Activated CD8-positive, alpha-beta T cell treated with anti-CD3 and anti-CD28 coated beads, Interleukin-2, amount 10 ng/mL, durations not matched to agents 7 days and 5 days (primary cell): ENCODE measurements around the gene ATP11A. TPM values are rescaled to one million over a fixed set of nuclear protein-coding genes. Genes with fewer than 3 reads are reported as not detected.

ENCODE experiments used
- ATAC-seq: fragments of 150-1000 bp; cut with Tn5 transposase; one replicate; pipeline ENCODE4 v1.10.0; 2021; ENCODE audit warnings: moderate library complexity
- CTCF ChIA-PET: fragments of 350-600 bp; sonication (Branson Sonifier 250); formaldehyde crosslinking; loops from one replicate; lab custom pipeline; 2021; ENCODE audit warnings: antibody characterized with exemption; lab: Charles Lee
- POLR2A ChIA-PET: fragments of 350-600 bp; sonication (Branson Sonifier 250); formaldehyde crosslinking; loops from one replicate; lab custom pipeline; 2021; ENCODE audit warnings: antibody characterized with exemption; lab: Charles Lee
- DNase-seq: peaks from one replicate; pipeline ENCODE4 v3.0.0-alpha.2; 2020
- H3K27ac Mint-ChIP-seq: one replicate; pipeline ENCODE4 v1.8.0; 2021; ENCODE audit warnings: mild to moderate bottlenecking, mixed read lengths
- H3K27me3 Mint-ChIP-seq: one replicate; pipeline ENCODE4 v1.8.0; 2021; ENCODE audit warnings: low read depth, mixed read lengths
- H3K36me3 Mint-ChIP-seq: one replicate; pipeline ENCODE4 v1.8.0; 2021; ENCODE audit warnings: low read depth, mixed read lengths
- H3K4me1 Mint-ChIP-seq: one replicate; pipeline ENCODE4 v1.8.0; 2021; ENCODE audit warnings: low read depth, mixed read lengths
- H3K4me3 Mint-ChIP-seq: one replicate; pipeline ENCODE4 v1.8.0; 2021; ENCODE audit warnings: mild to moderate bottlenecking, mixed read lengths
- H3K9me3 Mint-ChIP-seq: one replicate; pipeline ENCODE4 v1.8.0; 2022; ENCODE audit warnings: mixed read lengths; ENCODE audit not compliant: insufficient read depth
- total RNA-seq, 2 experiments: library from RNA; stranded (reverse); gene quantifications; one replicate each; pipeline ENCODE4 v1.2.3, GENCODE V29; 2021

Gene ATP11A
- total RNA-seq, 2 experiments from 2014 or later = 35.6 to 38.3 TPM

- Mint-ChIP-seq H3K4me3 (no peak overlapping the region), H3K27me3 (peaks cover 3% of the 10 kb centered on the region), H3K27ac (no peak overlapping the region), H3K9me3 (no peaks in the 10 kb centered on the region), H3K4me1 (no peaks in the 10 kb centered on the region), H3K36me3 (no peaks in the 10 kb centered on the region)
- ChIA-PET CTCF (interaction anchor here (1.2 kb wide), 1 partner anchor 12 kb away, joined by 3 read pairs; no protein-coding TSS in a partner anchor), POLR2A (no interaction called here)
- ATAC-seq = no peak
- DNase-seq = no peak
These were observed 37.2 kb upstream of the ATP11A start for GRCh38 chr13:112652512-112653070.

GRCh38 chr13:112653071-112653470 lies 36.8 kb upstream of the ATP11A start:
- Mint-ChIP-seq H3K27ac (no peak overlapping the region), H3K4me1 (no peaks in the 10 kb centered on the region), H3K36me3 (no peaks in the 10 kb centered on the region), H3K27me3 (peaks cover 3% of the 10 kb centered on the region), H3K9me3 (no peaks in the 10 kb centered on the region), H3K4me3 (no peak overlapping the region)
- CTCF ChIA-PET = no interaction called here
- DNase-seq = no peak
- ATAC-seq = no peak
- POLR2A ChIA-PET = no interaction called here

- no peaks in the 10 kb centered on the region for H3K4me1 Mint-ChIP-seq
- no peaks in the 10 kb centered on the region for H3K9me3 Mint-ChIP-seq
- no peaks in the 10 kb centered on the region for H3K36me3 Mint-ChIP-seq
- ChIA-PET CTCF (interaction anchor here (1.0 kb wide), 1 partner anchor 15 kb away, joined by 3 read pairs; no protein-coding TSS in a partner anchor), POLR2A (no interaction called here)
- DNase-seq = no peak
- H3K4me3 Mint-ChIP-seq = no peak overlapping the region
- ATAC-seq = no peak
- no peak overlapping the region for H3K27ac Mint-ChIP-seq
- peaks cover 2% of the 10 kb centered on the region for H3K27me3 Mint-ChIP-seq
These were observed 33.9 kb upstream of the ATP11A start for GRCh38 chr13:112655913-112656312.

GRCh38 chr13:112657850-112658445 lies 31.9 kb upstream of the ATP11A start:
- no peak overlapping the region for H3K27ac Mint-ChIP-seq
- POLR2A ChIA-PET = no interaction called here
- peaks cover 2% of the 10 kb centered on the region for H3K27me3 Mint-ChIP-seq
- CTCF ChIA-PET = interaction anchor here (1.5 kb wide), 1 partner anchor 19 kb away, joined by 3 read pairs; no protein-coding TSS in a partner anchor
- no peaks in the 10 kb centered on the region for H3K36me3 Mint-ChIP-seq
- ATAC-seq (no peak), DNase-seq (no peak)
- H3K4me1 Mint-ChIP-seq = no peaks in the 10 kb centered on the region
- H3K9me3 Mint-ChIP-seq = no peaks in the 10 kb centered on the region
- H3K4me3 Mint-ChIP-seq = no peak overlapping the region

GRCh38 chr13:112658808-112659207 lies 31.0 kb upstream of the ATP11A start:
- Mint-ChIP-seq H3K9me3 (no peaks in the 10 kb centered on the region), H3K36me3 (no peaks in the 10 kb centered on the region), H3K4me1 (no peaks in the 10 kb centered on the region), H3K27me3 (peaks cover 2% of the 10 kb centered on the region), H3K4me3 (no peak overlapping the region), H3K27ac (no peak overlapping the region)
- no peak for ATAC-seq
- DNase-seq = no peak
- ChIA-PET POLR2A (no interaction called here), CTCF (interaction anchor here (1.5 kb wide), 1 partner anchor 18 kb away, joined by 3 read pairs; no protein-coding TSS in a partner anchor)

GRCh38 chr13:112661291-112661690 lies 28.5 kb upstream of the ATP11A start:
- H3K4me1 Mint-ChIP-seq = no peaks in the 10 kb centered on the region
- DNase-seq (no peak), ATAC-seq (no peak)
- H3K9me3 Mint-ChIP-seq = no peaks in the 10 kb centered on the region
- peaks cover 2% of the 10 kb centered on the region for H3K27me3 Mint-ChIP-seq
- ChIA-PET CTCF (no interaction called here), POLR2A (no interaction called here)
- H3K36me3 Mint-ChIP-seq = no peaks in the 10 kb centered on the region
- H3K27ac Mint-ChIP-seq = no peak overlapping the region
- H3K4me3 Mint-ChIP-seq = no peak overlapping the region

GRCh38 chr13:112664501-112665203 lies 25.2 kb upstream of the ATP11A start:
- Mint-ChIP-seq H3K27me3 (peaks cover 2% of the 10 kb centered on the region), H3K36me3 (no peaks in the 10 kb centered on the region), H3K4me1 (no peaks in the 10 kb centered on the region), H3K27ac (no peak overlapping the region), H3K9me3 (no peaks in the 10 kb centered on the region), H3K4me3 (no peak overlapping the region)
- no peak for DNase-seq
- ChIA-PET POLR2A (no interaction called here), CTCF (interaction anchor here (0.7 kb wide), 1 partner anchor 155 kb away, joined by 3 read pairs; no protein-coding TSS in a partner anchor)
- ATAC-seq = no peak

- Mint-ChIP-seq H3K4me3 (no peak overlapping the region), H3K27ac (no peak overlapping the region), H3K4me1 (peaks cover 15% of the 10 kb centered on the region), H3K9me3 (no peaks in the 10 kb centered on the region), H3K36me3 (no peaks in the 10 kb centered on the region), H3K27me3 (no peaks in the 10 kb centered on the region)
- no peak for DNase-seq
- no peak for ATAC-seq
- CTCF ChIA-PET = no interaction called here
- POLR2A ChIA-PET = no interaction called here
These were observed 20.9 kb upstream of the ATP11A start for GRCh38 chr13:112668924-112669323.

GRCh38 chr13:112669881-112670499 lies 19.8 kb upstream of the ATP11A start:
- H3K9me3 Mint-ChIP-seq = no peaks in the 10 kb centered on the region
- peaks cover 23% of the 10 kb centered on the region for H3K4me1 Mint-ChIP-seq

GRCh38 chr13:112670864-112671263 lies 19.0 kb upstream of the ATP11A start:
- no peak for ATAC-seq
- H3K27me3 Mint-ChIP-seq = peaks cover 6% of the 10 kb centered on the region
- no peaks in the 10 kb centered on the region for H3K36me3 Mint-ChIP-seq
- H3K4me1 Mint-ChIP-seq = peaks cover 24% of the 10 kb centered on the region
- DNase-seq = no peak
- no peak overlapping the region for H3K4me3 Mint-ChIP-seq
- CTCF ChIA-PET = no interaction called here
- H3K9me3 Mint-ChIP-seq = no peaks in the 10 kb centered on the region
- POLR2A ChIA-PET = no interaction called here
- no peak overlapping the region for H3K27ac Mint-ChIP-seq

More at GRCh38 chr13:112669881-112670499, 19.8 kb upstream of the ATP11A start:
- no peaks in the 10 kb centered on the region for H3K36me3 Mint-ChIP-seq
- DNase-seq = no peak
- ChIA-PET POLR2A (no interaction called here), CTCF (no interaction called here)
- no peak overlapping the region for H3K27ac Mint-ChIP-seq
- no peak overlapping the region for H3K4me3 Mint-ChIP-seq
- ATAC-seq = no peak
- peaks cover 2% of the 10 kb centered on the region for H3K27me3 Mint-ChIP-seq

DNA sequence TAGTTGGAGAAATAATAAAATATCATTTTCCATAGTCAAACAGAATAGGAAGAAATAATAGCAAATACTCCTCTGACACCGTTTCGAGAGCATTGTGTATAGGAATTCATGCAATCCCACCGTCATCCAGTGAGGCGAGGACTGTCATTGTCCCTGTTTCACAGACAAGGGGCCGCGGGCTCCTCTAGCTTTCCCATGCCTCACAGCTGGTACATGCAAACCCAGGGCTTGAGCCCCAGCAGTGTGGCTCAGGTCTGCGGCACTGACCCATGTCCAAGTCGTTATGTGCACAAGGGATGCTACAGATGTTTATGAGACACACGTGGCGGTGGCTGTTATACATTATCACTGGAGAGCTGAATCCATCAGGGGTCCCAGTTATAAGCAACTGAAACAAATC lies 18.5 kb upstream of the ATP11A start:
- Mint-ChIP-seq H3K4me1 (peaks cover 24% of the 10 kb centered on the region), H3K27ac (no peak overlapping the region), H3K9me3 (no peaks in the 10 kb centered on the region), H3K27me3 (peaks cover 10% of the 10 kb centered on the region), H3K36me3 (no peaks in the 10 kb centered on the region), H3K4me3 (no peak overlapping the region)
- no peak for DNase-seq
- ChIA-PET POLR2A (no interaction called here), CTCF (no interaction called here)
- no peak for ATAC-seq
